HEK293T (cell line): ENCODE data around the gene CFAP54.

Experiments used
- BHLHE40 ChIP-seq: fragments of 450-650 bp; IDR thresholded peaks from 2 replicates; pipeline ENCODE4 v1.6.1; 2016; ENCODE audit warnings: mild to moderate bottlenecking, moderate library complexity, borderline replicate concordance
- ELF4 ChIP-seq: fragments of 450-650 bp; IDR thresholded peaks from 2 replicates; pipeline ENCODE4 v1.6.1; 2017; ENCODE audit warnings: antibody characterized with exemption
- FOXM1 ChIP-seq: fragments of 450-650 bp; IDR thresholded peaks from 2 replicates; pipeline ENCODE4 v1.6.1; 2017; ENCODE audit warnings: mild to moderate bottlenecking, borderline replicate concordance
- HDGF ChIP-seq: fragments of 450-650 bp; IDR thresholded peaks from 2 replicates; pipeline ENCODE4 v1.6.1; 2017; ENCODE audit warnings: antibody characterized with exemption, borderline replicate concordance
- LEF1 ChIP-seq: fragments of 450-650 bp; IDR thresholded peaks from 2 replicates; pipeline ENCODE4 v1.6.1; 2017; ENCODE audit warnings: mild to moderate bottlenecking, borderline replicate concordance
- SUZ12 ChIP-seq: fragments of 450-650 bp; IDR thresholded peaks from 2 replicates; pipeline ENCODE4 v1.6.1; 2016; ENCODE audit warnings: mild to moderate bottlenecking
- TARDBP ChIP-seq: fragments of 450-650 bp; IDR thresholded peaks from 2 replicates; pipeline ENCODE4 v1.6.1; 2016
- ZNF384 ChIP-seq: fragments of 450-650 bp; IDR thresholded peaks from 2 replicates; pipeline ENCODE4 v1.6.1; 2016

GRCh38 chr12:96482086-96482485, 7.3 kb upstream of the CFAP54 start:
- TF ChIP-seq BHLHE40 (no peak), ZNF384 (no peak), LEF1 (no peak), ELF4 (no peak), TARDBP (no peak), SUZ12 (no peak), FOXM1 (no peak), HDGF (no peak)
